GM19324 (cell line): ENCODE measurements around the gene C19orf73.
"Not testable (repeated sequence)": the region's sequence is repeated elsewhere in the genome, so short reads cannot be mapped to it uniquely, and the experiment has no call there.

ENCODE experiments used
- ATAC-seq: cut with Tn5 transposase; IDR thresholded peaks from one replicate; pipeline ENCODE4 v1.9.1; 2021; ENCODE audit warnings: mild to moderate bottlenecking, moderate library complexity; ENCODE audit not compliant: unreplicated experiment, low FRiP score

Gene C19orf73

GRCh38 chr19:49104229-49104864 is 14.6 kb downstream of the C19orf73 start:
- ATAC-seq = no peak

- ATAC-seq = no peak
Observed at GRCh38 chr19:49103331-49104085, 15.4 kb downstream of the C19orf73 start.

- no peak for ATAC-seq
Observed at GRCh38 chr19:49102303-49102702, 16.6 kb downstream of the C19orf73 start.

- no peak for ATAC-seq
Observed at GRCh38 chr19:49101160-49101559, 17.8 kb downstream of the C19orf73 start.

GRCh38 chr19:49098795-49099194 is 20.1 kb downstream of the C19orf73 start:
- no peak for ATAC-seq

GRCh38 chr19:49097453-49098288 is 21.3 kb downstream of the C19orf73 start:
- no peak for ATAC-seq

GRCh38 chr19:49094505-49095482 is 24.1 kb downstream of the C19orf73 start:
- no peak for ATAC-seq

- ATAC-seq = no peak
Observed at GRCh38 chr19:49092686-49093085, 26.3 kb downstream of the C19orf73 start.

- no peak for ATAC-seq
Observed at GRCh38 chr19:49091391-49092038, 27.4 kb downstream of the C19orf73 start.

GRCh38 chr19:49086296-49086695 is 32.6 kb downstream of the C19orf73 start:
- no peak for ATAC-seq

GRCh38 chr19:49085868-49086232 is 33.1 kb downstream of the C19orf73 start:
- no peak for ATAC-seq

- ATAC-seq = peak; percentile 93
Observed at GRCh38 chr19:49085020-49085867, 33.7 kb downstream of the C19orf73 start, which contains the start of gene SNRNP70. SNRNP70 (plus strand) TSS chr19:49085451; CDS start chr19:49086415, 964 bp downstream.

GRCh38 chr19:49084206-49085019 is 34.5 kb downstream of the C19orf73 start:
- no peak for ATAC-seq

- ATAC-seq = no peak
Observed at GRCh38 chr19:49081273-49081672, 37.7 kb downstream of the C19orf73 start.

- ATAC-seq = no peak
Observed at GRCh38 chr19:49080392-49080791, 38.6 kb downstream of the C19orf73 start.

- not testable (repeated sequence) for ATAC-seq
Observed at GRCh38 chr19:49074869-49075268, 44.1 kb downstream of the C19orf73 start.

- ATAC-seq = no peak
Observed at GRCh38 chr19:49073514-49074378, 45.2 kb downstream of the C19orf73 start.
